K562 (cell line): ENCODE data around the gene SYNJ2. TPM values are rescaled to one million over a fixed set of nuclear protein-coding genes. Genes with fewer than 3 reads are reported as not detected.

Source experiments
- ATAC-seq: fragments of 200-7000 bp; cut with Tn5 transposase; 3 replicates; pipeline ENCODE4 v1.9.1; 2020; ENCODE audit warnings: moderate library complexity
- BruUV-seq: library from RNA; stranded (reverse); fragments of 400-500 nt; replicated peaks from 2 replicates; lab custom pipeline; 2021; lab: Mats Ljungman, UMichigan
- CTCF ChIA-PET: fragments of 300-600 bp; formaldehyde crosslinking; extraction: SDS; loops from one replicate; lab custom pipeline; 2021; ENCODE audit warnings: low intra/inter-chr PET ratio; lab: Yijun Ruan, JAX
- POLR2A ChIA-PET: fragments of 300-600, 350-650 bp; sonication (Branson Sonifier 250); formaldehyde crosslinking; extraction: SDS; loops from one replicate; lab custom pipeline; 2021; ENCODE audit warnings: antibody characterized with exemption, inconsistent platforms; lab: Yijun Ruan, JAX
- DNase-seq, 4 experiments: peaks; one replicate each; pipeline versions ENCODE4 v3.0.0 to v3.0.0-alpha.2; 2011 to 2018; ENCODE audit warnings: low spot score in 3 of 4, mixed read lengths in 3 of 4; ENCODE audit errors: extremely low read depth in 1 of 4
- FAIRE-seq: peaks from 2 replicates; lab custom pipeline; 2011; peaks lifted over from hg19 to GRCh38; lab: Jason Lieb, UNC
- H2AFZ ChIP-seq: 2 replicates; pipeline ENCODE4 v1.6.0; 2011; ENCODE audit warnings: low read depth, low read length, control low read depth, inconsistent platforms
- H3K27ac ChIP-seq: fragments of 200-600 bp; 3 replicates; pipeline ENCODE4 v1.8.0; 2011; ENCODE audit warnings: low read depth, mild to moderate bottlenecking, control low read depth, inconsistent platforms, low read length, moderate library complexity, mixed read lengths; ENCODE audit errors: extremely low read depth
- H3K27me3 ChIP-seq, 2 experiments: fragments of 300-600 bp in 1 of 2; 2 replicates in 1 of 2; 3 replicates in 1 of 2; pipeline versions ENCODE4 v1.6.0 to v1.8.0; 2011; ENCODE audit warnings: inconsistent platforms in 2 of 2, low read length in 2 of 2, mild to moderate bottlenecking in 1 of 2, mixed read lengths in 1 of 2, moderate library complexity in 1 of 2; ENCODE audit not compliant: control insufficient read depth in 2 of 2, insufficient read depth in 2 of 2
- H3K36me3 ChIP-seq: fragments of 300-600 bp; 3 replicates; pipeline ENCODE4 v1.8.0; 2011; ENCODE audit warnings: mild to moderate bottlenecking, low read length, inconsistent platforms; ENCODE audit not compliant: control insufficient read depth, insufficient read depth
- H3K4me1 ChIP-seq, 2 experiments: fragments of 200-600 bp in 1 of 2; replicated peaks in 1 of 2; 2 replicates in 1 of 2; 3 replicates in 1 of 2; pipeline versions ENCODE4 v1.5.1 to v1.8.0; 2011; ENCODE audit warnings: inconsistent platforms in 2 of 2, low read length in 2 of 2, mild to moderate bottlenecking in 1 of 2, mixed read lengths in 1 of 2, moderate library complexity in 1 of 2; ENCODE audit not compliant: control insufficient read depth in 2 of 2, insufficient read depth in 2 of 2
- H3K4me2 ChIP-seq: 2 replicates; pipeline ENCODE4 v1.6.1; 2011; ENCODE audit warnings: low read length, control low read depth, inconsistent platforms, mixed read lengths; ENCODE audit not compliant: insufficient read depth
- H3K4me3 ChIP-seq: fragments of 200-600 bp; sonication (generic), shearing (Covaris generic); 2 replicates; pipeline ENCODE4 v1.5.1; 2016; ENCODE audit warnings: control low read depth, inconsistent platforms
- H3K79me2 ChIP-seq: fragments of 200-600 bp; 3 replicates; pipeline ENCODE4 v1.8.0; 2011; ENCODE audit warnings: low read length, inconsistent platforms; ENCODE audit not compliant: control insufficient read depth, insufficient read depth
- H3K9ac ChIP-seq, 2 experiments: 2 replicates each; pipeline versions ENCODE4 v1.6.0 to v1.6.1; 2011; ENCODE audit warnings: low read depth in 2 of 2, low read length in 2 of 2, control low read depth in 1 of 2, inconsistent platforms in 1 of 2, mild to moderate bottlenecking in 1 of 2, mixed read lengths in 1 of 2; ENCODE audit not compliant: insufficient read depth in 1 of 2
- H3K9me1 ChIP-seq: one replicate; pipeline ENCODE4 v1.6.0; 2011; ENCODE audit warnings: inconsistent platforms, mild to moderate bottlenecking, low read length, moderate library complexity; ENCODE audit not compliant: control insufficient read depth, insufficient read depth
- H3K9me3 ChIP-seq: replicated peaks from 2 replicates; pipeline ENCODE4 v1.5.1; 2011; ENCODE audit warnings: low read depth, low read length, inconsistent platforms; ENCODE audit not compliant: control insufficient read depth, insufficient read depth
- H4K20me1 ChIP-seq: replicated peaks from 2 replicates; pipeline ENCODE4 v1.6.1; 2011; ENCODE audit warnings: low read length, inconsistent platforms, mixed read lengths; ENCODE audit not compliant: control insufficient read depth, insufficient read depth
- CHCHD3 ChIP-seq: fragments of 250-450 bp; sonication (Bioruptor Pico); IDR thresholded peaks from 2 replicates; pipeline ENCODE4 v2.1.2; 2022; ENCODE audit warnings: mild to moderate bottlenecking
- CHD2 ChIP-seq: IDR thresholded peaks from 2 replicates; pipeline ENCODE4 v1.6.1; 2011; ENCODE audit warnings: low read depth, low read length
- HMG20A ChIP-seq: fragments of 450-650 bp; formaldehyde crosslinking; conservative IDR thresholded peaks from 2 replicates; pipeline ENCODE4 v1.4.0; 2020; ENCODE audit warnings: mild to moderate bottlenecking, mixed read lengths
- HMGN3 ChIP-seq: IDR thresholded peaks from 2 replicates; pipeline ENCODE4 v1.6.1; 2011; ENCODE audit warnings: borderline replicate concordance, low read depth, mild to moderate bottlenecking, mixed read lengths, low read length; ENCODE audit not compliant: insufficient read length; ENCODE audit errors: extremely low read depth
- POU5F1 ChIP-seq: fragments of 150-350 bp; IDR thresholded peaks from 2 replicates; pipeline ENCODE4 v1.6.1; 2014; ENCODE audit warnings: borderline replicate concordance, low read length, low read depth, mild to moderate bottlenecking; ENCODE audit not compliant: partially characterized antibody
- STAT5B ChIP-seq: fragments of 250-450 bp; sonication (Bioruptor Pico); IDR thresholded peaks from 2 replicates; pipeline ENCODE4 v1.8.0; 2021; ENCODE audit warnings: mild to moderate bottlenecking, inconsistent platforms
- WGBS: fragments of 100-300 bp; shearing (Covaris generic); methylation state at CpG from one replicate; pipeline ENCODE4 v1.1.6; 2016; ENCODE audit warnings: low coverage, mixed read lengths; ENCODE audit not compliant: insufficient coverage; ENCODE audit errors: missing lambda C conversion rate; 5-methylcytosine and 5-hydroxymethylcytosine counted together
- in situ Hi-C: fragments of 300-500 bp; cut with MboI; formaldehyde crosslinking; loops from 4 replicates; pipeline ENCODE4 v1.15.0; 2018; ENCODE audit warnings: inconsistent platforms, mixed read lengths
- intact Hi-C: fragments of 100-400 bp; cut with micrococcal nuclease; formaldehyde crosslinking; loops from 2 replicates; pipeline ENCODE4 v1.14.2; 2022
- polyA plus RNA-seq, 8 experiments: library from polyadenylated mRNA; depleted of rRNA in 4 of 8; stranded (reverse) in 5 of 8; unstranded in 3 of 8; fragments of >200 nt; fragmentation: Nextera tagmentation in 2 of 8; fragmentation: Illumina TruSeq in 1 of 8; extraction: Ambion mirVana in 2 of 8; extraction: Trizol in 1 of 8; gene quantifications; 2 replicates each; pipeline versions ENCODE4 v1.2.1 to v1.2.3, GENCODE V29; 2011 to 2014; ENCODE audit warnings: inconsistent platforms in 1 of 8, missing spikeins in 1 of 8
- total RNA-seq, 7 experiments: library from RNA; depleted of rRNA in 6 of 7; stranded (reverse); fragments of >200 nt in 6 of 7; fragmentation: Illumina TruSeq in 2 of 7; extraction: Trizol in 2 of 7; gene quantifications; 2 replicates each; pipeline versions ENCODE4 v1.2.1 to v1.2.3, GENCODE V29; 2011 to 2021; ENCODE audit warnings: low replicate concordance in 1 of 7
- TF ChIP-seq, protein P1 (sequence below): fragments of 150-350 bp; conservative IDR thresholded peaks from 2 replicates; pipeline ENCODE4 v1.6.1; 2014; ENCODE audit warnings: low read length

Gene SYNJ2
- total and polyA plus RNA-seq, 9 of the 15 experiments (the other 6 are each of a cell fraction or from before 2014, with no cell fraction given), result 3.0 to 27.7 (median 17.8) TPM

DNA sequence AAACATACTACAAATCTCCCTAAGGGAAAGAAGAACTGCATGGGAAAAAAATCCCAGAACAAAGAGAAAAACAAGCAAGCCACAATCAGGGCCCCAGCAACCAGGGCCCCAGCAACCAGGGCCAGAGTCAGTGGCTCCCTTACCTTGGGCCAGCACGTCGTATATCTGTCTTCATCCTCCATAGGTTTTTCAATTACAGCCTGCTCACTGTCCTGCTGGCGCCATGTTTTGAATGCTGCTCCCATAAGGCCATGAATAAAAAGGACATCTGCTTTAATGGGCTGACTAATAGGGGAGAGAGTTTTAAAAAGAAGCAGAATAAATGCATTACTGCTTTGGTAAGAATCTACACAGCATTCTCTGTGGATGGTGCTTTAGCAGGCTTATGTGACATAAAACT lies 137.2 kb downstream of the SYNJ2 start:
- Histone ChIP-seq H4K20me1 (no peaks in the 10 kb centered on the region), H3K4me2 (no peak overlapping the region), H3K4me1 (peaks cover 6 to 11% of the 10 kb centered on the region in 2 experiments; a peak in 3 of 5 replicates), H3K79me2 (no peaks in the 10 kb centered on the region), H3K4me3 (no peak overlapping the region), H3K27ac (no peak overlapping the region), H3K36me3 (no peaks in the 10 kb centered on the region), H3K9ac (no peak overlapping the region), H2AFZ (no peak overlapping the region), H3K27me3 (no peaks in the 10 kb centered on the region), H3K9me3 (no peaks in the 10 kb centered on the region), H3K9me1 (no peaks in the 10 kb centered on the region)
- in situ Hi-C loops (no loop called here), intact Hi-C loops (no loop called here)
- ATAC-seq, result no peak
- CTCF ChIA-PET, result no interaction called here
- no TSS peak for BruUV-seq
- no peak for FAIRE-seq
- DNase-seq, result no peak
- POLR2A ChIA-PET, result interaction anchor here (0.5 to 0.6 kb wide), 2 partner anchors 32 to 57 kb away, joined by 3 read pairs; no protein-coding TSS in a partner anchor
- 59% methylated on average over 3 of the region's 3 CpGs for WGBS
- TF ChIP-seq HMGN3 (no peak), POU5F1 (no peak), STAT5B (no peak), CHCHD3 (no peak), CHD2 (no peak), HMG20A (CRISPR knock-in tag) (no peak)
- TF ChIP-seq, protein P1, sequence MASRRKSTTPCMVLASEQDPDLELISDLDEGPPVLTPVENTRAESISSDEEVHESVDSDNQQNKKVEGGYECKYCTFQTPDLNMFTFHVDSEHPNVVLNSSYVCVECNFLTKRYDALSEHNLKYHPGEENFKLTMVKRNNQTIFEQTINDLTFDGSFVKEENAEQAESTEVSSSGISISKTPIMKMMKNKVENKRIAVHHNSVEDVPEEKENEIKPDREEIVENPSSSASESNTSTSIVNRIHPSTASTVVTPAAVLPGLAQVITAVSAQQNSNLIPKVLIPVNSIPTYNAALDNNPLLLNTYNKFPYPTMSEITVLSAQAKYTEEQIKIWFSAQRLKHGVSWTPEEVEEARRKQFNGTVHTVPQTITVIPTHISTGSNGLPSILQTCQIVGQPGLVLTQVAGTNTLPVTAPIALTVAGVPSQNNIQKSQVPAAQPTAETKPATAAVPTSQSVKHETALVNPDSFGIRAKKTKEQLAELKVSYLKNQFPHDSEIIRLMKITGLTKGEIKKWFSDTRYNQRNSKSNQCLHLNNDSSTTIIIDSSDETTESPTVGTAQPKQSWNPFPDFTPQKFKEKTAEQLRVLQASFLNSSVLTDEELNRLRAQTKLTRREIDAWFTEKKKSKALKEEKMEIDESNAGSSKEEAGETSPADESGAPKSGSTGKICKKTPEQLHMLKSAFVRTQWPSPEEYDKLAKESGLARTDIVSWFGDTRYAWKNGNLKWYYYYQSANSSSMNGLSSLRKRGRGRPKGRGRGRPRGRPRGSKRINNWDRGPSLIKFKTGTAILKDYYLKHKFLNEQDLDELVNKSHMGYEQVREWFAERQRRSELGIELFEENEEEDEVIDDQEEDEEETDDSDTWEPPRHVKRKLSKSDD, result no peak
